Urinary bladder (tissue), 4 donors: Measurements from ENCODE around the gene PLIN1. TPM values are rescaled to one million over a fixed set of nuclear protein-coding genes. Genes with fewer than 3 reads are reported as not detected.

Experiments
- DNase-seq: peaks from one replicate; pipeline ENCODE4 v3.0.0-alpha.2; 2015; ENCODE audit errors: extremely low spot score
- H3K27ac ChIP-seq: one replicate; pipeline ENCODE4 v1.5.1; 2013; ENCODE audit warnings: low read depth, mild to moderate bottlenecking, moderate library complexity
- H3K36me3 ChIP-seq: one replicate; pipeline ENCODE4 v1.6.1; 2013; ENCODE audit warnings: mild to moderate bottlenecking, moderate library complexity; ENCODE audit not compliant: insufficient read depth
- H3K4me1 ChIP-seq: one replicate; pipeline ENCODE4 v1.6.1; 2013; ENCODE audit warnings: mild to moderate bottlenecking, moderate library complexity; ENCODE audit not compliant: insufficient read depth
- H3K4me3 ChIP-seq: one replicate; pipeline ENCODE4 v1.5.1; 2013; ENCODE audit warnings: low read depth, low read length
- WGBS: extraction: QIAGEN DNeasy Blood & Tissue Kit; methylation state at CpG from one replicate; pipeline ENCODE4 v1.1.7; 2013; 5-methylcytosine and 5-hydroxymethylcytosine counted together
- polyA plus RNA-seq: library from polyadenylated mRNA; stranded (reverse); fragments of 200-250 nt; gene quantifications from one replicate; pipeline ENCODE4 v1.2.3, GENCODE V29; 2013
- total RNA-seq: library from RNA; depleted of rRNA; stranded (reverse); fragments of >200 nt; gene quantifications from one replicate; pipeline ENCODE4 v1.2.3, GENCODE V29; 2014
- donor health status: healthy with polysubstance abuse.
- donor health status: healthy.

PLIN1 gene
- total and polyA plus RNA-seq, 2 donors = 3.6 to 24.4 TPM

GRCh38 chr15:89685995-89686394 is 6.8 kb upstream of the PLIN1 start:
- DNase-seq = no peak
- WGBS = 74% methylated on average over 2 of the region's 2 CpGs
- Histone ChIP-seq H3K4me1 (peaks cover 2% of the 10 kb centered on the region), H3K4me3 (no peak overlapping the region), H3K27ac (no peak overlapping the region), H3K36me3 (no peaks in the 10 kb centered on the region)

DNA sequence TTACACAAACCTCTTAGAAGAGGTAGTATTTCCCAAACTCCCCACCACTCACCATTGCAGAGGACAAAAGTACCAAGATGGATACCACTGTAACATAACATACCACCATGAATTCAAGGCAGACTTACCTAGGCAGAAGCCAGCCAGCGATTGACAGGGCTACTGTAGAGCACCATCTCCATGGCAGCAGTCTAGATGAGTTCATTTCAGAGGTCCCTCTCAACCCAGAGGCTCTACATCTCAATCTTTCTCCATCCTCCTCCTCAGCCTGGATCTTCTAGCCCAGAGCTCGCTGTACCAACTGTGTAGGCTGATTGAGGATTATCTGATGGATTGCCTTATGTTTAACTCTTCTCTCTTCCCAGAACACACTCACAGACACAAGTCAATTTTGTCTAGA is 2.0 kb upstream of the PLIN1 start:
- no peak overlapping the region for H3K27ac ChIP-seq
- H3K4me1 ChIP-seq = peaks cover 3% of the 10 kb centered on the region
- no peaks in the 10 kb centered on the region for H3K36me3 ChIP-seq
- 92% methylated on average over 2 of the region's 2 CpGs for WGBS
- no peak overlapping the region for H3K4me3 ChIP-seq
- no peak for DNase-seq

GRCh38 chr15:89680282-89680873 is 1.2 kb upstream of the PLIN1 start:
- Histone ChIP-seq H3K4me3 (no peak overlapping the region), H3K27ac (no peak overlapping the region), H3K4me1 (peaks cover 3% of the 10 kb centered on the region), H3K36me3 (no peaks in the 10 kb centered on the region)
- DNase-seq = no peak
- WGBS = 42% methylated on average over 5 of the region's 5 CpGs

- DNase-seq = no peak
- WGBS = 97% methylated on average over 1 of the region's 1 CpG
- H3K4me1 ChIP-seq = peaks cover 3% of the 10 kb centered on the region
- no peak overlapping the region for H3K27ac ChIP-seq
- H3K4me3 ChIP-seq = no peak overlapping the region
- no peaks in the 10 kb centered on the region for H3K36me3 ChIP-seq
Observed at GRCh38 chr15:89677381-89677780, 1.8 kb downstream of the PLIN1 start.

GRCh38 chr15:89675606-89676005 is 3.6 kb downstream of the PLIN1 start:
- no peak for DNase-seq
- H3K4me1 ChIP-seq = no peaks in the 10 kb centered on the region
- no peaks in the 10 kb centered on the region for H3K36me3 ChIP-seq
- H3K4me3 ChIP-seq = no peak overlapping the region
- WGBS = 77% methylated on average over 6 of the region's 6 CpGs
- no peak overlapping the region for H3K27ac ChIP-seq

DNA sequence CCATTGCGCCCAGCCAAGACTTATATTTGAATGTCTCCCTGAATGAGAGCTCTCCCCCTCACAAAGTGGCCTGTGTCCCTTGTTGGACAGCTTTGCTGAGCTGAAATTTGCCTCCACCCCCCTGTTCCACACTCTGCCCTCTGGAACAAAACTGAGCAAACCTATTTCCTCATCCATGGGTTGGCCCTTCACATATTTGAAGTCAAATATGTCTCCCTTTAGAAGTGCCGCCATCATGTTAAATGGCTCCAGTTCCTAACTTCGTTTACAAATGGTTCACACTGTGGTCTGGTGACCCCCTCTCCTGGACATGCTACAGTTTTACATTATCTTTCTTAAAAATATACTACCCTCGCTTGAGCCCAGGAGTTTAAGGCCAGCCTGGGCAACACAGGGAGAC is 4.6 kb downstream of the PLIN1 start:
- Histone ChIP-seq H3K4me3 (no peak overlapping the region), H3K27ac (no peak overlapping the region), H3K36me3 (no peaks in the 10 kb centered on the region), H3K4me1 (no peaks in the 10 kb centered on the region)
- WGBS = 79% methylated on average over 4 of the region's 4 CpGs
- no peak for DNase-seq

DNA sequence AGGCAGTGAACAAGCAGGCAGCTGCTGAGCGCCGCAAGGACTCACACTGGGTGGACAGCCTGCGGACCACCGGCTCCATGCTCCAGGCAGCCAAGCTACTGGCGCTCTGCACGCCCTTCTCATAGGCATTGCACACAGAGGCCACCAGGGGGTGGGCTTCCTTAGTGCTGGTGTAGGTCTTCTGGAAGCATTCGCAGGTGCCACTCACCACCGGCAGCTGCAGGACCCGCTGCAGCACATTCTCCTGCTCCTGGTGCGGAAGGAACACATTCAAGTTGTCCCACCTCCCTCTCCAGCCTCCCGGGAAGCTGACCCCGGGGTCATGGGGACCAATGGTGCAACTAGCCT is 6.0 kb downstream of the PLIN1 start:
- Histone ChIP-seq H3K27ac (no peak overlapping the region), H3K4me3 (no peak overlapping the region), H3K4me1 (no peaks in the 10 kb centered on the region), H3K36me3 (no peaks in the 10 kb centered on the region)
- no peak for DNase-seq
- WGBS = 69% methylated on average over 12 of the region's 12 CpGs

DNA sequence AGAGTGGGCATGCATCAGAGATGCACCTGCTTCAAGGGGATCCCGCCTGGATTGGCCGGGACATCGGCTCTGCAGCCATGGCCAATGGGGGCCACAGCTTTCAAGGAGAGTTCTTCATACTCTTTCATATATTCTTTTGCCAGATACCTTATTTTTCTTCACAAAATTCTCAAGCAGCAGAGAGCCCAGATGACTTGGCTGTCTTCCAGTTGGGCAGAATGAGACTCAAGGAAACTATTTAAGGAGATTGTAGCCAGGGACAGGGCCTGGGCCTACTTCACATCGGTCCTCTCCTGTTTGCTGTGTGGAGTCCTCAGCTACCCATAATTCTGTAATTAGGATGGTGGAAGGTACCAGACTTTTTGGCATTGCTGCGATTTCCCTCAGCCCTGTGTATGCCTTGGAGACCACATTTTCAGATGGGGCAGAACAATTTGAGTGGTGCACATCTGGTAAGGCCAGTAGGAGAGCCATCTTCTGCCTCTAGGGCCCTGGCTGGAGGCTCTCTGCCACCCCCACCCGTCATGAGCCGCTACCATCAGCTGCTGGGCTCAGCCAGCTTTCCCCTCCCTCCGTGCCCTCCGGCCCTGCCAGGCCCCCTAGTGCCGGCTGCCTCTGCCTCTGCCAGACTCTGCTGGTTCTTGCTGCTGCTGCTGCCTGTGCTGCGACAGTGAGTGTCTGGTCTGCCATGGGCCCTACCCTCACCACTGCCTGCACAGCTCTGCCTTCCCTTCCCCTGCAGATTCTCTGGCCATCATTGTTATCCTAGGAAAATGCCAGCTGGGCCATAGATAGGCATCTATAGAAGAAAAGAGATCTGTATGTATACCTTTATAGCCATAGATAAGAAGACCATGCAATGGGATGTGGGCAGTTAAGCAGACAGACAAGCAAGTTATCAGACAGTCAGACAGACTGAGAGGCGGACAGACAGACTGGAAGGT is 6.7 kb downstream of the PLIN1 start:
- no peak for DNase-seq
- no peaks in the 10 kb centered on the region for H3K36me3 ChIP-seq
- H3K4me1 ChIP-seq = no peaks in the 10 kb centered on the region
- WGBS = 82% methylated on average over 12 of the region's 12 CpGs
- no peak overlapping the region for H3K27ac ChIP-seq
- H3K4me3 ChIP-seq = no peak overlapping the region

DNA sequence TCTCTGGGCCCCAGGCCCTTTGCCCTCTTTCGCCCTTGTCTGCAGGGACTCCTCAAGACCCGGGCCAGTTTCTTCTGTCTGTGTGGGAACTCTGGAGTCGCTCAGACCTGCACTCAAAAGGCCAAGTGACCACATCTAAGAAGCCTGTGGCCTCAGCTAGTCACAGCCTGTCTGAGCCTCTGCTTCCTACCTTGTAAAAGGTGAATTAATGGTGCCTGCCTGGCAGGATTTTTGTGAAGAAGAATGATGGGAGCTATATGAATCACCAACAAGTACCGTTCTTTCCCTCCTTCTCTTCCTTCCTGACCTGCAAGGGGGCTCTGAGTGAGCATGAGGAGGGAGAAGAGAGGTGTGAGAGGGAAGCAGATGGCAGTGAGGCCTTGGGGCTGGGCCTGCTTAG is 7.5 kb downstream of the PLIN1 start:
- Histone ChIP-seq H3K4me1 (no peaks in the 10 kb centered on the region), H3K36me3 (no peaks in the 10 kb centered on the region), H3K27ac (no peak overlapping the region), H3K4me3 (no peak overlapping the region)
- DNase-seq = no peak
- 56% methylated on average over 4 of the region's 4 CpGs for WGBS

DNA sequence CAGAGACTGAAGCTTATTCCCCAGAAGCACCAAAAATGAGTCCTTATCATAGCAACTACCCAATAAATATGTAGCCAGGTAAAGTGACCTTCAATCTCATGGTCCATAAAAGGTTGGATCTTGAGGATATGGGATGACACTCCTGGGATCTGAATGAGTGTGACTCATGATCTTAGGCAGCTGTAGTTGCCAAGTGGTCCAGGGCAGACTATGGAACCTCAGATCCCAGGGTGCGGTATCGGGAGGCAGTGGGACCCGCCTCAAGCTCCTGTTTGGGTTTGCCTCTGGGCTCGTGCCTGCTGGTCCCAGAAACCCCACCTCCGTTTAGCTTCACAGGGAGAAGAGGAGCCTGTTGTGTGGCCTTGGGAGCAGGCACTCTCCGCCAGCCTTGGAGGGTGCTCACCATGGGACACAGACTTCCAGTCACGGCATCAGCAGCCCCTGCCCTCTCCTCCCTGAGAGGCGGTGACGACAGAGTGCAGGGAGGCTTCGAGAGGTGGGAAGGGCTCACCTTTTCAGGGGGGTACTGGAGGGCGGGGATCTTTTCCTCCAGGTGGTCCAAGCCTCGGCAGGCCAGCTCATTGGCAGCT is 8.1 kb downstream of the PLIN1 start:
- WGBS = 83% methylated on average over 12 of the region's 12 CpGs
- H3K4me1 ChIP-seq = no peaks in the 10 kb centered on the region
- H3K27ac ChIP-seq = no peak overlapping the region
- no peaks in the 10 kb centered on the region for H3K36me3 ChIP-seq
- DNase-seq = no peak
- no peak overlapping the region for H3K4me3 ChIP-seq

DNA sequence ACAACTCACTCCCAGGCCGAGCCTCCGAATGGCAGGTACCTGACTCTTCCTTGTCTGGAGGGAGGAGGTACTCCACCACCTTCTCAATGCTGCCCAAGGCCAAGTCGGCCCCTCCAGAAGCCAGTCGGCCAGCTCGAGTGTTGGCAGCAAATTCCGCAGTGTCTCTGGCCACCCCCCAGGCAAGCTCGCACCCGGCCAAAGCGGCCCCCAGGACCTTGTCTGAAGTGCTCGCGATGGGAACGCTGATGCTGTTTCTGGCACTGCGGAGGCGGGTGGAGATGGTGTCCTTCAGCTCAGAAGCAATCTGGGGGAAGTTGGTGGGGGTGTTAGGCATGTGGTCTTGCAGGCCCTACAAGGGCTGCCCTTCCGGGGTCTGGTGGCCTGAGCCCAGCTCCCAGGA is 9.2 kb downstream of the PLIN1 start:
- WGBS = 94% methylated on average over 15 of the region's 15 CpGs
- no peak overlapping the region for H3K4me3 ChIP-seq
- no peaks in the 10 kb centered on the region for H3K4me1 ChIP-seq
- no peak overlapping the region for H3K27ac ChIP-seq
- H3K36me3 ChIP-seq = no peaks in the 10 kb centered on the region
- no peak for DNase-seq

DNA sequence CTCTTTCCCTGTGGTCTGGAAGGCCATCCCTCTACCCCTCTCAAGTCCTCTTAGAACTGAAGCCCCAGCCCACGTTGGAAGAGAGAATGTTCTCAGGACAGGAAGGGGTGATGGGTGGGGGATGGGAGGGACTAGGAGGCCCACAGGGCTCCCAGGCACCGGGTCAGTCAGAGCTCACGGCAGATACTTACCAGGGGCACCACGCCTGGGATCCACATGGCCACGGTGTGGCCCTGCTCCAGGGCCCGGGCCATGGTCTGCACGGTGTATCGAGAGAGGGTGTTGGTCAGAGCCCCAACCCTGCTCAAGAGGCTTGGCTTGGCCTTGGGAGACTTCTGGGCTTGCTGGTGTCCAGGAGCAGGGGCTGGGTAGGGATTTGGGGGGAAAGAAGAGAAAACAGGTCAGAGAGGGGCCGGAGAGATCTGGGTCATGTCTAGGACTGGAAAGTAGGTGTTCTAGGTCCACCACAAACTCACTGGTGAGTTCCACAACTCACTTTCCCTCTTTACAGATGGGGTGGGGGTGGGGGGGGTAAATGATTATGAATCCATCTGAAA is 9.8 kb downstream of the PLIN1 start:
- WGBS = 77% methylated on average over 9 of the region's 9 CpGs
- Histone ChIP-seq H3K36me3 (no peaks in the 10 kb centered on the region), H3K27ac (no peak overlapping the region), H3K4me1 (no peaks in the 10 kb centered on the region), H3K4me3 (no peak overlapping the region)
- no peak for DNase-seq

GRCh38 chr15:89668171-89668570 is 11.0 kb downstream of the PLIN1 start:
- 94% methylated on average over 3 of the region's 3 CpGs for WGBS
- Histone ChIP-seq H3K4me1 (no peaks in the 10 kb centered on the region), H3K27ac (no peak overlapping the region), H3K4me3 (no peak overlapping the region), H3K36me3 (no peaks in the 10 kb centered on the region)
- no peak for DNase-seq

GRCh38 chr15:89667706-89667960 is 11.5 kb downstream of the PLIN1 start:
- no peaks in the 10 kb centered on the region for H3K36me3 ChIP-seq

More at GRCh38 chr15:89667706-89667960, 11.5 kb downstream of the PLIN1 start:
- WGBS = 95% methylated on average over 7 of the region's 7 CpGs
- H3K4me1 ChIP-seq = no peaks in the 10 kb centered on the region
- H3K27ac ChIP-seq = no peak overlapping the region
- DNase-seq = no peak
- H3K4me3 ChIP-seq = no peak overlapping the region
